ENCODE measurements around the gene GAB1. TPM values are rescaled to one million over a fixed set of nuclear protein-coding genes. Genes with fewer than 3 reads are reported as not detected.
A peak's percentile ranks its signal among the peaks of the same experiment; 100 is the strongest.

GAB1 gene
- total RNA-seq, 1 experiment from 2014 or later = 15.3 TPM

- Histone ChIP-seq H4K20me1 (ENCODE audit: control insufficient read depth, insufficient read depth, insufficient read length) (no peaks in the 10 kb centered on the region), H2BK20ac (ENCODE audit: low read depth, low read length, poor library complexity, severe bottlenecking) (no peak overlapping the region), H3K14ac (ENCODE audit: insufficient read depth, low read length) (no peak overlapping the region), H4K91ac (ENCODE audit: insufficient read length, low read depth, low read length) (no peak overlapping the region), H3K23ac (ENCODE audit: insufficient read length, low read depth, low read length) (no peak overlapping the region), H3K18ac (ENCODE audit: insufficient read length, low read depth, low read length) (no peak overlapping the region), H4K8ac (replicated peaks; ENCODE audit: insufficient read length, low read depth, low read length) (no peak overlapping the region), H3K56ac (ENCODE audit: insufficient read length, low read depth, low read length) (no peak overlapping the region), H2BK12ac (ENCODE audit: insufficient read length, low read depth, low read length) (no peak overlapping the region), H3K4ac (ENCODE audit: low read depth, low read length) (no peak overlapping the region), H2AK5ac (ENCODE audit: insufficient read length, low read length) (no peak overlapping the region), H3K79me1 (ENCODE audit: insufficient read depth, low read depth, low read length, poor library complexity, severe bottlenecking) (no peaks in the 10 kb centered on the region), H3K4me1 (ENCODE audit: insufficient read depth, low read length) (no peaks in the 10 kb centered on the region), H3K79me2 (ENCODE audit: insufficient read depth, low read length) (no peaks in the 10 kb centered on the region), H4K5ac (ENCODE audit: insufficient read length, low read depth, low read length) (no peak overlapping the region), H3K27me3 (ENCODE audit: insufficient read depth, low read length) (no peaks in the 10 kb centered on the region), H3T11ph (ENCODE audit: low read length) (no peak overlapping the region), H2BK5ac (ENCODE audit: insufficient read length, low read length) (no peak overlapping the region), H2BK15ac (ENCODE audit: low read depth, low read length) (no peak overlapping the region), H3K9ac (ENCODE audit: extremely low read depth, insufficient read length, low read length) (no peak overlapping the region), H3K4me2 (ENCODE audit: insufficient read depth, insufficient read length, low read length) (no peak overlapping the region), H2BK120ac (ENCODE audit: low read depth, low read length, poor library complexity, severe bottlenecking) (no peak overlapping the region), H2AFZ (ENCODE audit: low read length) (no peak overlapping the region), H3K27ac (ENCODE audit: insufficient read length, low read depth, low read length) (no peak overlapping the region), H3K9me3 (ENCODE audit: control insufficient read depth, low read depth, low read length) (no peaks in the 10 kb centered on the region), H3K23me2 (ENCODE audit: insufficient read length, low read depth, low read length, poor library complexity, severe bottlenecking) (no peaks in the 10 kb centered on the region)
- H3K27ac Mint-ChIP-seq = no peak overlapping the region
- no CpG with 5 or more reads among the region's 6 CpGs for WGBS (ENCODE audit: extremely low coverage, insufficient read length, low lambda C conversion rate)
- H3K9me3 Mint-ChIP-seq = no peaks in the 10 kb centered on the region
- H3K27me3 Mint-ChIP-seq (ENCODE audit: low read depth) = no peaks in the 10 kb centered on the region
- TF ChIP-seq CTCF (conservative IDR thresholded peaks at IDR 0.05) = peak; percentile 49
- H3K4me3 Mint-ChIP-seq = no peak overlapping the region
- no peaks in the 10 kb centered on the region for H3K36me3 Mint-ChIP-seq (ENCODE audit: insufficient read depth in 1 of 3, low read depth in 3 of 3)
- no peak for DNase-seq
- peaks cover 9 to 11% of the 10 kb centered on the region in 2 experiments for H3K4me1 Mint-ChIP-seq
These were observed 6.7 kb upstream of the GAB1 start for GRCh38 chr4:143329985-143330384.
